ENCODE data around the gene SF3B3.
A peak's percentile ranks its signal among the peaks of the same experiment; 100 is the strongest.
"Not testable (repeated sequence)": the region's sequence is repeated elsewhere in the genome, so short reads cannot be mapped to it uniquely, and the experiment has no call there.

Gene SF3B3

GRCh38 chr16:70526403-70526802, 2.8 kb downstream of the SF3B3 start:
- Histone ChIP-seq H4K20me1 (ENCODE audit: insufficient read depth, low read length) (peaks cover 57% of the 10 kb centered on the region), H3K4me3 (ENCODE audit: low read length) (peak overlapping the region; percentile 1), H3K36me3 (replicated peaks; ENCODE audit: low read depth, low read length) (peaks cover 39% of the 10 kb centered on the region)

GRCh38 chr16:70527315-70527996, 3.8 kb downstream of the SF3B3 start:
- peaks cover 46% of the 10 kb centered on the region for H3K36me3 ChIP-seq (replicated peaks; ENCODE audit: low read depth, low read length)

More at GRCh38 chr16:70526403-70526802, 2.8 kb downstream of the SF3B3 start:
- Histone ChIP-seq H3K4me1 (ENCODE audit: low read length) (peaks cover 32% of the 10 kb centered on the region), H3K79me2 (ENCODE audit: low read length) (peaks cover 92% of the 10 kb centered on the region), H3K9me3 (ENCODE audit: insufficient read depth, low read length) (no peaks in the 10 kb centered on the region), H3K27ac (ENCODE audit: low read length) (no peak overlapping the region), H3K27me3 (ENCODE audit: low read depth, low read length) (no peaks in the 10 kb centered on the region), H3K4me2 (ENCODE audit: low read length) (peak overlapping the region; percentile 57), H3K9ac (ENCODE audit: low read length) (0 out of 2 replicates have a peak overlapping the region, but pooled peaks have one; percentile 18), H2AFZ (ENCODE audit: low read depth, low read length) (no peak overlapping the region)
- no peak for TF ChIP-seq EZH2phosphoT487 (IDR thresholded peaks at IDR 0.05; ENCODE audit: low read depth)
- TF ChIP-seq CTCF (IDR thresholded peaks at IDR 0.05; ENCODE audit: low read depth, low read length): no peak

GRCh38 chr16:70529051-70529777, 5.6 kb downstream of the SF3B3 start:
- no peak overlapping the region for H3K4me3 ChIP-seq (ENCODE audit: low read length)
- no peak overlapping the region for H3K4me2 ChIP-seq (ENCODE audit: low read length)
- no peaks in the 10 kb centered on the region for H3K27me3 ChIP-seq (ENCODE audit: low read depth, low read length)
- peaks cover 64% of the 10 kb centered on the region for H3K36me3 ChIP-seq (replicated peaks; ENCODE audit: low read depth, low read length)
- peaks cover 99% of the 10 kb centered on the region for H3K79me2 ChIP-seq (ENCODE audit: low read length)
- peaks cover 81% of the 10 kb centered on the region for H4K20me1 ChIP-seq (ENCODE audit: insufficient read depth, low read length)
- no peak overlapping the region for H3K27ac ChIP-seq (ENCODE audit: low read length)
- peak; percentile 55 for TF ChIP-seq CTCF (IDR thresholded peaks at IDR 0.05; ENCODE audit: low read depth, low read length)
- no peak for TF ChIP-seq EZH2phosphoT487 (IDR thresholded peaks at IDR 0.05; ENCODE audit: low read depth)
- H3K9ac ChIP-seq (ENCODE audit: low read length): no peak overlapping the region
- H2AFZ ChIP-seq (ENCODE audit: low read depth, low read length): no peak overlapping the region
- peaks cover 25% of the 10 kb centered on the region for H3K4me1 ChIP-seq (ENCODE audit: low read length)
- no peaks in the 10 kb centered on the region for H3K9me3 ChIP-seq (ENCODE audit: insufficient read depth, low read length)

More at GRCh38 chr16:70527315-70527996, 3.8 kb downstream of the SF3B3 start:
- no peaks in the 10 kb centered on the region for H3K9me3 ChIP-seq (ENCODE audit: insufficient read depth, low read length)
- H3K4me2 ChIP-seq (ENCODE audit: low read length): peak overlapping the region; percentile 57
- no peak overlapping the region for H3K9ac ChIP-seq (ENCODE audit: low read length)
- TF ChIP-seq CTCF (IDR thresholded peaks at IDR 0.05; ENCODE audit: low read depth, low read length) (no peak), EZH2phosphoT487 (IDR thresholded peaks at IDR 0.05; ENCODE audit: low read depth) (no peak)
- H3K79me2 ChIP-seq (ENCODE audit: low read length): peaks cover 96% of the 10 kb centered on the region
- H3K4me1 ChIP-seq (ENCODE audit: low read length): peaks cover 27% of the 10 kb centered on the region
- H3K4me3 ChIP-seq (ENCODE audit: low read length): no peak overlapping the region
- H3K27ac ChIP-seq (ENCODE audit: low read length): no peak overlapping the region
- no peaks in the 10 kb centered on the region for H3K27me3 ChIP-seq (ENCODE audit: low read depth, low read length)
- H4K20me1 ChIP-seq (ENCODE audit: insufficient read depth, low read length): peaks cover 63% of the 10 kb centered on the region
- no peak overlapping the region for H2AFZ ChIP-seq (ENCODE audit: low read depth, low read length)

- H3K9ac ChIP-seq (ENCODE audit: low read length); H3K4me2 ChIP-seq (ENCODE audit: low read length); H3K27me3 ChIP-seq (ENCODE audit: low read depth, low read length); H3K27ac ChIP-seq (ENCODE audit: low read length); H2AFZ ChIP-seq (ENCODE audit: low read depth, low read length); H3K4me3 ChIP-seq (ENCODE audit: low read length); H3K9me3 ChIP-seq (ENCODE audit: insufficient read depth, low read length): not testable (repeated sequence)
- Histone ChIP-seq H3K4me1 (ENCODE audit: low read length) (peaks cover 24% of the 10 kb centered on the region), H3K36me3 (replicated peaks; ENCODE audit: low read depth, low read length) (peaks cover 66% of the 10 kb centered on the region), H4K20me1 (ENCODE audit: insufficient read depth, low read length) (peaks cover 85% of the 10 kb centered on the region), H3K79me2 (ENCODE audit: low read length) (peaks cover 99% of the 10 kb centered on the region)
Observed at GRCh38 chr16:70529954-70530353, 6.3 kb downstream of the SF3B3 start.
